HG02588 (cell line): ENCODE measurements around the gene MTHFD1.
A peak's percentile ranks its signal among the peaks of the same experiment; 100 is the strongest.

ENCODE experiments used
- ATAC-seq: cut with Tn5 transposase; IDR thresholded peaks from one replicate; pipeline ENCODE4 v1.9.1; 2021; ENCODE audit warnings: mild to moderate bottlenecking, moderate library complexity; ENCODE audit not compliant: unreplicated experiment

The MTHFD1 gene

GRCh38 chr14:64444984-64445845, 57.1 kb downstream of the MTHFD1 start:
- peak; percentile 97 for ATAC-seq

- no peak for ATAC-seq
These were observed 59.9 kb downstream of the MTHFD1 start for GRCh38 chr14:64447876-64448670.

GRCh38 chr14:64450255-64450654, 62.1 kb downstream of the MTHFD1 start:
- ATAC-seq, result no peak

- ATAC-seq, result no peak
These were observed 66.5 kb downstream of the MTHFD1 start for GRCh38 chr14:64454671-64455070.

GRCh38 chr14:64459405-64460136, 71.4 kb downstream of the MTHFD1 start:
- no peak for ATAC-seq

GRCh38 chr14:64461221-64461620, 73.1 kb downstream of the MTHFD1 start:
- no peak for ATAC-seq

GRCh38 chr14:64463195-64463594, 75.0 kb downstream of the MTHFD1 start:
- ATAC-seq, result no peak

GRCh38 chr14:64463873-64464272, 75.7 kb downstream of the MTHFD1 start:
- ATAC-seq, result no peak

- no peak for ATAC-seq
These were observed 76.5 kb downstream of the MTHFD1 start for GRCh38 chr14:64464651-64465050.

GRCh38 chr14:64465191-64465822, 77.2 kb downstream of the MTHFD1 start, which contains the start of gene AKAP5:
AKAP5 (plus strand) TSS chr14:64465499; CDS start chr14:64468395, 2,896 bp downstream.
- peak; percentile 63 for ATAC-seq

- ATAC-seq, result no peak
These were observed 77.8 kb downstream of the MTHFD1 start for GRCh38 chr14:64465831-64466554.

GRCh38 chr14:64467101-64467500, 78.9 kb downstream of the MTHFD1 start:
- no peak for ATAC-seq

- no peak for ATAC-seq
These were observed 79.4 kb downstream of the MTHFD1 start for GRCh38 chr14:64467566-64467965.

- ATAC-seq, result no peak
These were observed 80.3 kb downstream of the MTHFD1 start for GRCh38 chr14:64468451-64468850.

- no peak for ATAC-seq
These were observed 85.9 kb downstream of the MTHFD1 start for GRCh38 chr14:64474041-64474440.

GRCh38 chr14:64474698-64475097, 86.5 kb downstream of the MTHFD1 start:
- ATAC-seq, result no peak

- ATAC-seq, result no peak
These were observed 87.6 kb downstream of the MTHFD1 start for GRCh38 chr14:64475585-64476273.

- no peak for ATAC-seq
These were observed 88.3 kb downstream of the MTHFD1 start for GRCh38 chr14:64476438-64476837.

GRCh38 chr14:64478634-64479250, 90.6 kb downstream of the MTHFD1 start:
- no peak for ATAC-seq
